HepG2 (cell line): ENCODE data around the gene ATAD3A. TPM values are rescaled to one million over a fixed set of nuclear protein-coding genes. Genes with fewer than 3 reads are reported as not detected.

Experiments used
- ATAC-seq: fragments of 200-7000 bp; cut with Tn5 transposase; 3 replicates; pipeline ENCODE4 v1.9.1; 2020; ENCODE audit warnings: mild to moderate bottlenecking, moderate library complexity
- BruUV-seq: library from RNA; stranded (reverse); fragments of 400-500 nt; replicated peaks from 2 replicates; lab custom pipeline; 2021; lab: Mats Ljungman, UMichigan
- CTCF ChIA-PET: fragments of 300-600 bp; formaldehyde crosslinking; extraction: SDS; loops from one replicate; lab custom pipeline; 2021; ENCODE audit warnings: low total read pairs, inconsistent platforms, low intra/inter-chr PET ratio; lab: Yijun Ruan, JAX
- POLR2A ChIA-PET: fragments of 350-600 bp; sonication (Branson Sonifier 250); formaldehyde crosslinking; loops from one replicate; lab custom pipeline; 2020; ENCODE audit warnings: antibody characterized with exemption, inconsistent platforms; lab: Yijun Ruan, JAX
- DNase-seq: peaks from one replicate; pipeline ENCODE4 v3.0.0-alpha.2; 2015; ENCODE audit warnings: low spot score
- FAIRE-seq: peaks from 3 replicates; lab custom pipeline; 2011; peaks lifted over from hg19 to GRCh38; lab: Jason Lieb, UNC
- H2AFZ ChIP-seq: one replicate; pipeline ENCODE4 v1.6.1; 2011; ENCODE audit warnings: low read length, inconsistent platforms
- H3K27ac ChIP-seq: fragments of 300-600 bp; 3 replicates; pipeline ENCODE4 v1.8.0; 2011; ENCODE audit warnings: mixed run types, mild to moderate bottlenecking, mixed read lengths, low read length, inconsistent platforms; ENCODE audit not compliant: insufficient read depth; ENCODE audit errors: extremely low read length
- H3K27me3 ChIP-seq, 2 experiments: fragments of 200-600 bp in 1 of 2; 2 replicates in 1 of 2; 3 replicates in 1 of 2; pipeline versions ENCODE4 v1.6.0 to v1.8.0; 2011; ENCODE audit warnings: low read length in 2 of 2, mild to moderate bottlenecking in 2 of 2, moderate library complexity in 2 of 2, inconsistent platforms in 1 of 2; ENCODE audit not compliant: insufficient read depth in 2 of 2, control insufficient read depth in 1 of 2
- H3K36me3 ChIP-seq, 2 experiments: fragments of 200-600 bp in 1 of 2; replicated peaks in 1 of 2; 2 replicates in 1 of 2; 3 replicates in 1 of 2; pipeline versions ENCODE4 v1.5.1 to v1.8.0; 2011; ENCODE audit warnings: low read length in 2 of 2, inconsistent platforms in 1 of 2; ENCODE audit not compliant: insufficient read depth in 2 of 2, control insufficient read depth in 1 of 2
- H3K4me1 ChIP-seq: 2 replicates; pipeline ENCODE4 v1.5.1; 2012; ENCODE audit warnings: low read length, inconsistent platforms; ENCODE audit not compliant: insufficient read depth
- H3K4me2 ChIP-seq: 2 replicates; pipeline ENCODE4 v1.6.0; 2011; ENCODE audit warnings: low read depth, low read length, inconsistent platforms
- H3K4me3 ChIP-seq, 3 experiments: fragments of 200-600 bp in 1 of 3; sonication (generic), shearing (Covaris generic) in 1 of 3; replicated peaks in 1 of 3; 2 replicates each; pipeline ENCODE4 v1.5.1; 2011 to 2016; ENCODE audit warnings: low read length in 3 of 3, inconsistent platforms in 2 of 3, low read depth in 2 of 3, mild to moderate bottlenecking in 2 of 3, control low read depth in 1 of 3, mixed read lengths in 1 of 3; ENCODE audit not compliant: insufficient read depth in 1 of 3
- H3K79me2 ChIP-seq: one replicate; pipeline ENCODE4 v1.6.1; 2011; ENCODE audit warnings: low read length, inconsistent platforms; ENCODE audit not compliant: insufficient read depth
- H3K9ac ChIP-seq: 2 replicates; pipeline ENCODE4 v1.6.0; 2011; ENCODE audit warnings: mild to moderate bottlenecking, low read depth, low read length, inconsistent platforms; ENCODE audit not compliant: insufficient read depth
- H3K9me3 ChIP-seq: 2 replicates; pipeline ENCODE4 v1.5.1; 2012; ENCODE audit warnings: mild to moderate bottlenecking, low read length
- H4K20me1 ChIP-seq: 2 replicates; pipeline ENCODE4 v1.6.0; 2011; ENCODE audit warnings: inconsistent platforms, mild to moderate bottlenecking, low read length, moderate library complexity; ENCODE audit not compliant: insufficient read depth
- ELF1 ChIP-seq: sonication (generic); formaldehyde crosslinking; IDR thresholded peaks from 2 replicates; pipeline ENCODE4 v1.4.0; 2020; ENCODE audit warnings: missing genetic modification reagents
- FLYWCH1 ChIP-seq: sonication (generic); formaldehyde crosslinking; IDR thresholded peaks from 2 replicates; pipeline ENCODE4 v1.8.1; 2023; ENCODE audit warnings: mild to moderate bottlenecking, missing genetic modification reagents
- ISL2 ChIP-seq: sonication (generic); formaldehyde crosslinking; IDR thresholded peaks from 2 replicates; pipeline ENCODE4 v1.5.0; 2020; ENCODE audit warnings: missing genetic modification reagents
- TMF1 ChIP-seq: sonication (generic); formaldehyde crosslinking; IDR thresholded peaks from 2 replicates; pipeline ENCODE4 v1.8.1; 2022; ENCODE audit warnings: low read depth, missing genetic modification reagents
- ZNF10 ChIP-seq: sonication (generic); formaldehyde crosslinking; IDR thresholded peaks from 2 replicates; pipeline ENCODE4 v1.4.0; 2020; ENCODE audit warnings: mild to moderate bottlenecking, low read depth, missing genetic modification reagents, borderline replicate concordance
- ZNF354B ChIP-seq: sonication (generic); formaldehyde crosslinking; IDR thresholded peaks from 2 replicates; pipeline ENCODE4 v1.8.0; 2022; ENCODE audit warnings: mild to moderate bottlenecking, missing genetic modification reagents
- ZNF615 ChIP-seq: sonication (generic); formaldehyde crosslinking; IDR thresholded peaks from 2 replicates; pipeline ENCODE4 v1.5.0; 2020; ENCODE audit warnings: mild to moderate bottlenecking, missing genetic modification reagents, borderline replicate concordance
- ZNF709 ChIP-seq: sonication (generic); formaldehyde crosslinking; IDR thresholded peaks from 2 replicates; pipeline ENCODE4 v1.5.0; 2020; ENCODE audit warnings: mild to moderate bottlenecking, missing genetic modification reagents
- WGBS: methylation state at CpG from one replicate; pipeline ENCODE4 v1.1.6; 2017; ENCODE audit warnings: low lambda C conversion rate; 5-methylcytosine and 5-hydroxymethylcytosine counted together
- in situ Hi-C: cut with HindIII; loops from 2 replicates; pipeline ENCODE4 v1.10.0; 2017; ENCODE audit warnings: low pct_unique_long_range_greater_than_20kb; ENCODE audit not compliant: extremely low pct_ligation_motif_present
- intact Hi-C: fragments of 100-400 bp; cut with micrococcal nuclease; formaldehyde crosslinking; loops from one replicate; pipeline ENCODE4 v1.10.0; 2022; ENCODE audit not compliant: unreplicated experiment
- polyA plus RNA-seq, 8 experiments: library from polyadenylated mRNA; depleted of rRNA in 3 of 8; stranded (reverse) in 7 of 8; unstranded in 1 of 8; fragments of >200 nt; fragmentation: Illumina TruSeq in 4 of 8; extraction: Trizol in 4 of 8; gene quantifications; 2 replicates each; pipeline versions ENCODE4 v1.2.1 to v1.2.3, GENCODE V29; 2011 to 2016; ENCODE audit warnings: low read depth in 4 of 8, missing spikeins in 1 of 8, mixed read lengths in 1 of 8; ENCODE audit not compliant: insufficient read depth in 1 of 8
- total RNA-seq, 5 experiments: library from RNA; depleted of rRNA; stranded (reverse); fragments of >200 nt; fragmentation: Illumina TruSeq; extraction: Trizol; gene quantifications; 2 replicates each; pipeline ENCODE4 v1.2.3, GENCODE V29; 2016; ENCODE audit warnings: low read depth in 1 of 5
- TF ChIP-seq, protein P1 (sequence below): sonication (generic); formaldehyde crosslinking; IDR thresholded peaks from 2 replicates; pipeline ENCODE4 v1.5.1; 2020; ENCODE audit warnings: missing genetic modification reagents, mild to moderate bottlenecking, borderline replicate concordance

ATAD3A gene
- total and polyA plus RNA-seq, 2 of the 13 experiments (the other 11 are each of a cell fraction or from before 2014, with no cell fraction given), result 10.6 to 49.0 TPM

DNA sequence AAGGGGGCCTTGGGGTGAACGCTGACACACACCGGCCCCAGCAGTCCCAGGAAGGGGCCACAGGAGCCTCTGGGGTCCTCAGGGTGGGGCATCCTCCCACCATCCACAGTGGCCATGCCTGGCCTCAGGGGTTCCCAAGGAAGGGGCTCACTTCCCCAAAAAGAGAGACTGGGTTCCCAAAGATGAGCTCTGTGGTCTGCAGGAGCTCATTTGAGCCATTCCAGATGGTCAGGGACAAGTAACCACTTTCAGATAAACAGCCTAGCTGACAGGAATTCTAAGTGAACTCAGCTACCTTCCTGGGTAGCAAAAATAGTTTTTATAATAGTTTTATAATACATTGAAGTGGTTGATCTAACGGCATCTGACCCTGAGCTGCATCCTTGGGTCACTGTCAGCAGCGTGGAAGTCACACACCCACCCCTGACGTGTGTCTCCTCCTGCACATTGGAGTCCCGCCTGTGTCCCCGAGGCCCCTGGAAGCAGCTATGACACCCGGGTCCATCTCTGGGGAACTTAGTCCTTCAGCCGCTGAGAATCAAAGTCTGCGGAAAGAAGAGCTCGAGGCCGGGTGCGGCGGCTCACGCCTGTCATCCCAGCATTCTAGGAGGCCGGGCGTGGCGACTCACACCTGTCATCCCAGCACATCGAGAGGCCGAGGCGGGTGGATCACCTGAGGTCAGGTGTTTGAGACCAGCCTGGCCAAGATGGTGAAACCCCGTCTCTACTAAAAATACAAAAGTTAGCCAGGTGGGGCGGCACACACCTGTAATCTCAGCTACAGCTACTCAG, 34.2 kb downstream of the ATAD3A start:
- ATAC-seq, result no peak
- BruUV-seq, result no TSS peak
- TF ChIP-seq FLYWCH1 (CRISPR knock-in tag) (no peak), ZNF10 (no peak), ISL2 (no peak)
- over 99% methylated on average over 20 of the region's 23 CpGs for WGBS
- intact Hi-C loops (no loop called here), in situ Hi-C loops (no loop called here)
- H2AFZ ChIP-seq, result no peak overlapping the region
- no peaks in the 10 kb centered on the region for H3K27me3 ChIP-seq
- peaks cover 5 to 11% of the 10 kb centered on the region in 2 experiments; a peak in 4 of 5 replicates for H3K36me3 ChIP-seq
- POLR2A ChIA-PET, result no interaction called here
- no peak overlapping the region for H3K9ac ChIP-seq
- CTCF ChIA-PET, result no interaction called here
- H4K20me1 ChIP-seq, result no peaks in the 10 kb centered on the region
- no peak overlapping the region for H3K4me2 ChIP-seq
- H3K4me3 ChIP-seq, result no peak overlapping the region
- no peak for FAIRE-seq
- no peaks in the 10 kb centered on the region for H3K79me2 ChIP-seq
- no peak overlapping the region for H3K27ac ChIP-seq
- DNase-seq, result no peak
- no peaks in the 10 kb centered on the region for H3K9me3 ChIP-seq
- no peaks in the 10 kb centered on the region for H3K4me1 ChIP-seq

DNA sequence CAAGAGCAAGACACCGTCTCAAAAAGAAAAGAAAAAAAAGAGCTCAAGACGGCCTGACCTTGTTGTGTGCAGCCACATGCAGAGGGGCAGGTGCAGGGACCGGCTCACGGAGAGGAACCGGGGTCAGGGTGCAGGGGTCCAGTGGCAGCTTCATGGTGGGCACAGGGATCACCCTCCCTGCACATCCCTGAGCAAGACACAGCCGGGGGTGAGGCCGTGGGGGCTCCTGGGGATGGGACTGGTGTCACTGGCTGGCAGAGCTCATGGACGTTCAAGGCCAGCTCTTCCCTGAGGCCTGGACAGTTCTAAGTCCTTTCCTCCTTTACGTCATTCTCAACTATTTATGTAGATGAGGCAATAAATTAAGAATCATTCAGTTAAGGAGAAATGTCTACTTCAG, 35.0 kb downstream of the ATAD3A start:
- Histone ChIP-seq H3K27me3 (no peaks in the 10 kb centered on the region), H3K4me1 (no peaks in the 10 kb centered on the region), H3K4me3 (no peak overlapping the region), H4K20me1 (no peaks in the 10 kb centered on the region), H3K79me2 (no peaks in the 10 kb centered on the region), H3K27ac (no peak overlapping the region), H3K36me3 (peaks cover 3 to 7% of the 10 kb centered on the region in 2 experiments; a peak in 2 of 5 replicates), H3K4me2 (no peak overlapping the region), H2AFZ (no peak overlapping the region), H3K9me3 (no peaks in the 10 kb centered on the region), H3K9ac (no peak overlapping the region)
- ATAC-seq (no peak), FAIRE-seq (no peak), DNase-seq (no peak)
- no TSS peak for BruUV-seq
- intact Hi-C loops, result no loop called here
- WGBS, result 84% methylated on average over 8 of the region's 9 CpGs
- in situ Hi-C loops, result no loop called here
- CTCF ChIA-PET, result no interaction called here
- no peak for TF ChIP-seq ZNF709 (CRISPR knock-in tag)
- TF ChIP-seq TMF1 (CRISPR knock-in tag), result no peak
- TF ChIP-seq, protein P1, sequence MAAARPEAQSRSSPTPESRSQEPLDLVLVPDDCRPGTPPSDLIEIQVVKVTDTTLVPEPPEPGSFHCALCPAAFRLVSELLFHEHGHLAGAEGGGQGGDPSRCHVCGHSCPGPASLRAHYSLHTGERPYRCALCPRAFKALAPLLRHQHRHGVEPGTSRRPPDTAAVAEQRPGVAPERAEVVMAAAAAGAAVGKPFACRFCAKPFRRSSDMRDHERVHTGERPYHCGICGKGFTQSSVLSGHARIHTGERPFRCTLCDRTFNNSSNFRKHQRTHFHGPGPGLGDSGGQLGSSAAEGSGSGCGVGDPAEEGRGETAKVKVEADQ (CRISPR knock-in tag), result no peak
- no peak for TF ChIP-seq ELF1 (CRISPR knock-in tag)
- no peak for TF ChIP-seq ZNF354B (CRISPR knock-in tag)
- TF ChIP-seq ZNF615 (CRISPR knock-in tag), result no peak
- POLR2A ChIA-PET, result no interaction called here
